HG03064 (cell line): ENCODE results near the gene CIDEC.

Source experiments
- ATAC-seq: cut with Tn5 transposase; IDR thresholded peaks from one replicate; pipeline ENCODE4 v1.9.1; 2021; ENCODE audit warnings: low read depth; ENCODE audit not compliant: unreplicated experiment

The CIDEC gene

DNA sequence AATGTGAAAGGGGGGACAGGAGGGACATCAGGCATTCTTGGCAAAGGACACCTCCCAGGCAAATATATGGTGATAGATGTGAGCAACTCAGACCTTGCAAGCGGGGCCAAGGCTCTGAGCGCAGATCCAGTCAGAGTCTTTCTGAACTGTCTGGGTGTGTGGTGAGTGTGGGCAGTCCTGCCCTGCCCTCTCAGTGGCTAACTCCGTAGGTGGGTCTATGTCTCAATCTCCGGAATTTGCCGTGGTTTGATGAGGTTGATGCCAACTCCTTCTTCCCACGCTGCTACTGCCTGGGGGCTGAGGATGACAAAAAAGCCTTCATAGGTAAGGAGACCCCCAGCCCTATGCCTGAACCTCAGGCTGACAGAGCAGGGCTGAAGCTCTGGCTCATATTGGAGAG, 62.6 kb downstream of the CIDEC start:
- ATAC-seq, result no peak
